Stimulated activated CD8-positive, alpha-beta memory T cell treated with anti-CD3 and anti-CD28 coated beads, Interleukin-12 subunit alpha, Interleukin-12 subunit beta, amount 100 ng/mL, for 24 hours (primary cell): ENCODE results near the gene SIRT2.

Source experiments
- DNase-seq: peaks from one replicate; pipeline ENCODE4 v3.0.0-alpha.2; 2020; ENCODE audit errors: extremely low read depth

Gene SIRT2

DNA sequence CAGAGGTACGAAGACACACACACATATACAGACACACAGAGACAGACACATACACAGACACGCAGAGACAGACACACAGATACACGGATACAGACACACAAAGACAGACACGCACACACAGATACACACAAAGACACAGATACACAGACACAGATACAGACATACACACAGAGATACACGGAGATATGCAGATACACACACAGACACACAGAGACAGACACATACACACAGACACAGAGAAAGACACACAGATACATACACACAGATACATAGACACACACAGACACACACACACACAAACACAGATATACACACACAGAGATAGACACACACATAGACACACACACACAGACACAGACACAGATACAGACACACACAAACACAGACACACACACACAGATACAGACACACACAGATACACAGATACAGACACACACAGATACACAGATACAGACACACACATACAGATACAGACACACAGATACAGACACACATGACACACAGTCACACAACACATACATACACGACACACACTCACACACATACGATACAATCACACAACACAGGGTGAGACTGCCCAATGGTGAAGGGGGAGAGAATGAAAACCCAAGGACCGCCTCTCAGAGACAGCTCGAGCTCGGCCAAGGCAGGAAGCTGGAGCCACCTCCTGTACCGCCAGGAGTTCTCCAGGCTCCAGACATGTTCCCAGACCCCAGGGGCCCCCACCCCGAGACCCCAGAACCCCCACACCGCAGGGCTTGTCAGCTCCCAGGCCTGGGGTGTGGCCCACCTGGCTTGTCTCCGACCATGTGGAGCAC lies 21.4 kb upstream of the SIRT2 start:
- DNase-seq, result no peak

DNA sequence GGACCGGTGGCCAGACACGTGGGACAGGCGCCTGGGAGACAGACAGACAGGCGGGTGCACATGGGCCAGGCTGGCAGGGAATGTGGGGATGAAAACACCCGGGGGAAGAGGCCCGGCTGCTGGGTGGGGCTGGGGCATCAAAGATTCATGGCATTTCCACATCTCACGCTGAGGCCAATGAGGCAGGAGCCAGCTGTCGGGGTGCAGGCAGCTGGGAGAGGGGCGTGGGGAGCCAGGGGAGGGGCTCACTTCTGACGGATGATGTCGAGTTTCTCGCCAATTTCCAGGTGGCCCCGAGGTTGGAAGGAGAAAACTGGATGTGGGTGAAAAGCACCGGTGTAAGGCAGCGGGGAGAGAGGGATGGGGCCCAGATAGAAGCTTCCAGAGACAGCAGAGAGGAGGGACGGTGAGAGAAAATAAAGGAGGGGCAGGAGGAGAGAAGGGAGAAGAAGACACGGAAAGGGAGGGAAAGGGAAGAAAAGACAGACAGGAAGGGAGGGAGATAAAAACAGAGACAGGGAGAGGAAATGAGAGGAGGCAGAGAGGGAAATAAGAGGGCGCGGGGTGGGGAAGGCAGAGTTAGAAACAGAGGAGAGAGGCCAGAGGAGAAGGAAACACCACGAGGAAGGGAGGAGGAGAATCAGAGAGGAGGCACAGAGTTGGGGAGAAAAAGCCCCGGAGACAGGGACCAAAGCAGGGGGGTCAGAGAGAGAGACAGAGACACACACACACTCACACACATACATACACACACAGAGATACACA lies 20.6 kb upstream of the SIRT2 start:
- DNase-seq, result no peak

DNA sequence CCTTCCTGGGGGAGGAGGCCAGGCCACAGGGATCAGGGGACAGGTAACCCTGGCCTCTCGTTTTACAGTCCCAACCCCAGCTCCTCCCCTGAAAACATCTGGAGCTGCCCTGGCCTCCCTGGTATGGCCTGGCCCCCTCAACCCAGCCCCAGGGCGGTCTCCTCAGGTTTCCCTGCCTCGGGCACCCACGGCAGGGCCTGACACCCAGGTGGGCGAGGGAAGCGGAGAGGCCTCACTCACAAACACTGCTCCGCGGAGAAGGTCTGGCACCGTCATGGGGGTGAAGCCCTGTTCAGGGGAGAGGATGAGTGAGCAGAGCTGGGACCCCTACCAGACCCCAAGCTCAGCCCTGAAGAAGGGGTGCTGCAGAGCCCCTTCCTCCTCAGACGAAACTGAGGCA lies 19.1 kb upstream of the SIRT2 start:
- no peak for DNase-seq

DNA sequence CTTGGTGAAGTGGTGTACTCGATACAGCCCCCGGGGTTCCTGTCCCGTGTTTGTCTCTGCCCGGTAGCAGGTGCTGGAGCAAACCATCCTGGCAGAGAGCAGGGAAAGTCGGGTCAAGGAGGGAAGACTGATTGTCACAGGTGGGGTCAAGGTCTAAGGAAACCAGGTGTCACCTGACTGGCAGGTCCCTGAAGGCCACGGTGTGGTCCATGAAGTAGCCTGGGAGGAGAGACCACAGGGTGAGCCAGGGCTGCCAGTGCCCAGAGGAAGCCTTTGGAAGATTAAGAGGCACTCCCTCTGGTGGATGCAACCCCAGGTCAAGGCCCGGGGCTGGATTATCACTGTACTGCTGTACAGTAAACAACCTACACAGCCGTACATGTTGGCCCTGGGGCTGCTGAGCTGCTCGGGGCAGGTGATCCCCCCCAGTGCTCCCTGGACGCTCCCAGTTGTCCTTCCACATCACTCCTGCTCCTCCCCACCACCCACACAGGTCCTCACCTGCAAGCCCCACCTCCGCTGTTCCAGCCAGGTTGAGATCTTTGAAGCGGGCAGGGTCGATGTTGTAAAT lies 18.6 kb upstream of the SIRT2 start:
- DNase-seq, result no peak

DNA sequence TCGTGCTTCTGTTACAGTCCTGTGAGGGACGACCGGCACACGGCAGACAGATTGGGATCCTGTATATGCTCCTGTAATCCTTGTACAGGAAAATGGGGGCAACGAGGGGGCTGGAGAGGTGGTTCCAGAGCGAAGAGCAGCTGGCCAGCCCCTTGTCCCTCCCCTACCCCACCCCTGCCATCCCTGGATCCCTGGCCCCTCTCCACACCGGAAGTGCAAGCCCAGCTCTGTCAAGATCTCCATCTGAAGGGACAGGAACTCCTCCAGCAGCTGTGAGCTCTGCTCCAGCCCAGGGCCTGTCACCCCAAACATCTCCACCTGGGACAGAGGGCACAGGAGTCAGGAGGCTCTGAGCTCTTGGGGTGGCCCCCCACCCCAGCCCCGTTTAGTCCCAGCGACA lies 18.1 kb upstream of the SIRT2 start:
- no peak for DNase-seq

DNA sequence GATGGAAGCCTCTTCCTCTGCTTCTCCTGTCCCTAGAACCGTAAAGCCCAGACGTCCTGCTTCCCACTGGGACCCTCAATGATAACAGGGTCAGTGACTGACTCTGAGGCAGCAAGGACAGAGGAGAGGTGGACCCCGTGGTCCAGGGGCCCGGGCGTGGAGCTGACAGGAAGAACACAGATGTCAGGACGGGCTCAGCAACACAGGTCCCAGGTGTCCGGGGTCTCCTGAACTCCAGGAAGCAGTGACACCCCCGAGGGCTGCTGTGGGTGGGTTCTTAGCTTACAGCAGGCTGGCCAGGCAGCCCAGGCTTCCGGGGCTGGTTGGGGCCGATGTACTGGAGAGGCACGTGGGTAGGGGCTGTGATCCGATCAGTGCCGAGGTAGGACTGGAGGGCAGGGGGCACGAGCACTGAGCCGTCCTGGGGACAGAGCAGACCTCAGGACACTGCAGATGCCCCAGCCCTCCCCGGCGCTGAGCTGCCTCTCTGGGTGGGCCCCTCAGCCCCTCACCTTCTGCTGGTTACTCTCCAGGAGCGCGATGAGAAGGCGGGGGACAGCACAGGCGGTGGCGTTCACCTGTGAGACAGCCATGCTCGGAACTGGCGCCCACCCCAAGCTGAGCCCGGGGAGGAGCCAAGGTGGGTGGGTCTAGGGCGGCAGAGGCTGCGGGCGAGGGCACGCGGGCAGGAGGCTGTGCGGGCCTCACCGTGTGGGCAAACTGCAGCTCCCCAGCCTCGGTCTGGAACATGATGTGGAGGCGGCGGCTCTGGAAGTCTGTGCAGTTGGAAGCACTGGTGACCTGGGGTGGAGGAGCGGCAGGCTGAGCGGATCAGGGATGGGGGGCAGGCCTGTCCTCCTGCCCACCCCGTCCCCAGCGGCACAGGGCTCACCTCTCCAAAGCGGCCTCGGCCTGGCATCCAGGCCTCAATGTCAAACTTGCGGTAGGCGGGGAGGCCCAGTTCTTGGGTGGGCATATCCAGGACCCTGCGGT lies 16.2 kb upstream of the SIRT2 start:
- no peak for DNase-seq

DNA sequence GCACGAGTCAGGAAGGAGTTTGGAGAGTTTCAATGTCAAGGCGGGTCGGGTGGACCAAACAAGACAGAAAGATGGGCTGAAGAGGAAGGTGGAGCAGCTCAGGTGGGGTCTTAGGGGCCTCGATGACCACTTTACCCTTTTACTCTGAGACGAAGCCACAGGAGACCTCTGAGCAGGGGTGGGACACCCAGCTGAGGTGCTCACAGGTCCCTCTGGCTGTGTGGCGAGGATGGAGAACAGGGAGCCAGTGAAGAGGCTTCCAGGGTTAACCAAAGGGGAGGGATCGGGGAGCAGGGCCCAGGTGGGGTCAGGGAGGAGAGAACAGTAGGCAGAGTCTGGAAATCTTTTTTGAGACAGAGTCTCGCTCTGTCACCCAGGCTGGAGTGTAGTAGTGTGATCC lies 14.5 kb upstream of the SIRT2 start:
- no peak for DNase-seq

DNA sequence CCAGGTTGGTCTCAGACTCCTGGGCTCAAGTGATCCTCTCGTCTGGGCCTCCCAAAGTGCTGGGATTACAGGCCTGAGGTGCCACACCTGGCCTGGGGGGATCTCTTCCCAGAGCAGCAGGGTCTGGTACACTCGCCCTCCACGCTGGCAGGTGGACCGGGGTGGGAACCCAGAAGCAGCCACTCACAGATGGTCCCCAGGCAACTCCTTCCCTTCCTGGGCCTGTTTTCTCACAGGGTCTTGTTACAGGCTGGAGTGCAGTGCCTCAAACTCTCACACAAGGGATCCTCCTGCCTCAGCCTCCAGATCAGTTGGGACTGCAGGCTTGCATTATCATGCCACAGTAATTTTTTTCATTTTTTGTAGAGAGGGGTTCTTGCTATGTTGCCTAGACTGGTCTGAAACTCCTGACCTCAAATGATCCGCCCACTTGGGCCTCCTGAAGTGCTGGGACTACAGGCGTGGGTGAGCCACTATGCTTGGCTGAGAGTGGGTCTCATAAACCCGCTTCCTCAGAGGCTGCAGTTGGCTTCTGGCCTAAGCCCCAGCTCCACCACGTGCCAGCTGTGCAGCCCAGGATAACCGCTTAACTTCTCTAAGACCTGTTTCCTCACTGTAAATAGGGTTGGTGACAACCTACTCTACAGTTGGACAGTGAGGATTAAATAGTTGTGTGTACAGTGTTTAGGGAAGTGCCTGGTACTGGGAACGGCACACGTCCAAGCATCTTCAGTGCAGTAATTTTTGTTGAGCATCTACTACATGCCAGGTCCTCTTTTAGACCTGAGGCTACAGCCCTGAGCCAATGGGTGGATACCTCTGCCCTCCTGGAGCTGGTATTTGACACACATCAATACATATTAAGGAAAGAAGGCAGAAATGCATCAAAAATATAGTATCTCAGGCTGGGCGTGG lies 13.4 kb upstream of the SIRT2 start:
- no peak for DNase-seq

DNA sequence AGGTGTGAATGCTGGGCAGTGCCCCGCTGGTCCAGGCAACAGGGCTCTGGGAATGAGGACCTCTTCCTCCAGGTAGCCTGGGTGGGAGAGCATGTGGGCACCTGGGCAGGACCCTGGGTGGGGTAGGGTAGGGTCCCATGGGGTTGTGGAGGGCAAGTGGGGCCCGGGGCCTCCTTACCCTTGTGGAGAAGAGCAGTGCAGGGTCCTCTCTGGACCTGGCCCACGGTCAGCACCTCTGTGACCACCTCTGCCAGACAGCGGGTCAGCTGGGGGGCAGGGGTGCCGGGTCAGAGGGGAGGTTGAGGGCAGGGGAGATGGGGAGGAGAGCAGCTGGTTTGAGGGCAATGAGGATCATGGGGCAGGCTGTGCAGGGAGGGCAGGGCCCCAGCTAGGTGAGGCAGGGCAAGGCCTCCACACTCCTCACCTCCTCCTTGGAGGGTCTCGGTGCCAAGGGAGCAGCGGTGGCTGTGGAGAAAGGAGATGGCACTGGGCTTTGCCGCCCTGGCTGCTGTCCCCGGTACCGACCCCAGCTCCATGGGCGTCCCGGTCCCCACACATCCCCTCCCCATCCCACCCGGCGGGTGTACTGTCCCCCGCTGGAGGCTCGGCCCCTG lies 12.1 kb upstream of the SIRT2 start:
- DNase-seq, result no peak

DNA sequence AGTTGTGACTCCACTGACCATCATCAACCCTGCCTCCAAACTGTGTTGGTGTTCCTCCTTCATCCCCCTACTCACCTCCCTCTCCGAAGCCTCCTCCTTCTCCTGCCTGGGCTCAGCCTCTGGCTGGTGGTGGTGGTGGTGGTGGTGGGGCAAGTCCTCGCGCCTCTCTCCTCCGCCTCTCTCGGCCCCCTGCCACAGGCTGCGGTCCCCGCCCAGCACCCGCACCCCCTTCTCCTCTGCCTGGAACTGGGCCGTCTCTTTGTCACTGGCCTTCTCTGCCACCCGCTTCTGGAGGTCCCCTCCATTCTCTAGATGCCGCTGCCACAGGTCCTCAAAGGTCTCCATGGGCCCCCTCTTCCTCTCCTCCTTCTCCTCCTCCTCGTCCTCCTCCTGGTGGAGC lies 11.1 kb upstream of the SIRT2 start:
- no peak for DNase-seq

DNA sequence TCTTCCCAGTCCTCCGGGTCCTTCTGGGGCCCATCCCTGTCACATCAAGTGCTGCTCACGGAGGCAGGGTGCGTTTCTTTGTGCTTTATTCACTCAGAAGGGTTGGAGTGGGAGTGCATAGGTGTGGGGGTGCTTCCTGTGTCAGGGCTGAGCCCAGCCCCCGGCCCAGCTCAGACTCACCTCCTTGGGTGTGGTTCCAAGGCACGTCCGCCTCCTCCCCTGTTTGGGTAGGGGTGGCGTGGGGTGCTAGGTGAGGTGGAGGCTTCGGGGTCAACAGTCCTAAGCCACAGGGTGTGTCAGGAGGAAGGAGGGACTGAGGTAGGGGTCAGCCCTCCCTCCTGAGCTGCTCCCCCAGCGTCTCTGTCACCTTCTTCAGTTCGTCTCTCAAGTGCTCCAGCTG lies 9.5 kb upstream of the SIRT2 start:
- DNase-seq, result no peak

DNA sequence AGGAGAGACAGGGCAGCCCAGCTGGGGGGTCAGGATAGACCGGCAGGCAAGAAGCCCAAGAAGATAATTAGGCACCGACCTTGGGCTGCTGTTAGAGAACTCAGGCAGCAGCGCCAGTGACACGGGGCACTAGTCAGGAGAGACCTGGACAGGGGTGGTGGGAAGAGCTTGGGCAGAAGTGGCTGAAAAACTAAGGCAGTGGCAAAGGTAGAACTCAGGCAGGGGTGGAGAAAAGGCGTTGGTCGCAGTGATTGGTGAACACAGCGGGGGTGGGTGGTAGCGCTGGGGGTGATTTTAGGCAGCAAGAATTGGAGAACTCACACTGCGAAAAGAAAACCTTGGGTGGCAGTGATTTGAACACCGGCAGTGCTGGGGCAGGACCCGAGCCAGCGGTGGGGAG lies 8.3 kb upstream of the SIRT2 start:
- no peak for DNase-seq

DNA sequence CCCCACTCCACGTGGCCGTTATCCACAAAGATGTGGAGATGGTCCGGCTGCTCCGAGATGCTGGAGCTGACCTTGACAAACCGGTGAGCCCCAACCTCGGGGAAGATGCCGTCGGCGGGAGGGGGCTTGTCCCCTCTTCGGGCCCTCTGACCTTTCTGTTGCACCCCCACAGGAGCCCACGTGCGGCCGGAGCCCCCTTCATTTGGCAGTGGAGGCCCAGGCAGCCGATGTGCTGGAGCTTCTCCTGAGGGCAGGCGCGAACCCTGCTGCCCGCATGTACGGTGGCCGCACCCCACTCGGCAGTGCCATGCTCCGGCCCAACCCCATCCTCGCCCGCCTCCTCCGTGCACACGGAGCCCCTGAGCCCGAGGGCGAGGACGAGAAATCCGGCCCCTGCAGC lies 7.8 kb upstream of the SIRT2 start:
- DNase-seq, result no peak

DNA sequence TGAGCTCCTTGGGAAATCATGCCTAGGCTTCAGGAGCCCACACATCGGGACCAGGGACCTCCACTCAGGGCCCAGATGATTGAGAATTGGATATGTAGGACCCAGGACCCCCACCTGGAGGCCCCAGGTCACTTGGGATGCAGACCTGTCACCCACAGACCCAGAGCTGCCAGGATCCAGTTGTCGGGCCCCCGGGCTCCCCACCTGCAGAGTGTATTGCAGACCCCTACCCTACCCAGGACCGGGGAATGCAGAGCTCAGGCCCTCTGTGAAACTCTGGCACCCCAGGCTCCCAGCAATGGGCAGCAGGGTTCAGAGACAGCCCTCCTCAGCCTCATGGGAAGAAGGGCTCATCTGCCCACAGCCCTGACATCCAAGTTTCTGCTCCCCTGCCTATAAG lies 6.2 kb upstream of the SIRT2 start:
- DNase-seq, result no peak

DNA sequence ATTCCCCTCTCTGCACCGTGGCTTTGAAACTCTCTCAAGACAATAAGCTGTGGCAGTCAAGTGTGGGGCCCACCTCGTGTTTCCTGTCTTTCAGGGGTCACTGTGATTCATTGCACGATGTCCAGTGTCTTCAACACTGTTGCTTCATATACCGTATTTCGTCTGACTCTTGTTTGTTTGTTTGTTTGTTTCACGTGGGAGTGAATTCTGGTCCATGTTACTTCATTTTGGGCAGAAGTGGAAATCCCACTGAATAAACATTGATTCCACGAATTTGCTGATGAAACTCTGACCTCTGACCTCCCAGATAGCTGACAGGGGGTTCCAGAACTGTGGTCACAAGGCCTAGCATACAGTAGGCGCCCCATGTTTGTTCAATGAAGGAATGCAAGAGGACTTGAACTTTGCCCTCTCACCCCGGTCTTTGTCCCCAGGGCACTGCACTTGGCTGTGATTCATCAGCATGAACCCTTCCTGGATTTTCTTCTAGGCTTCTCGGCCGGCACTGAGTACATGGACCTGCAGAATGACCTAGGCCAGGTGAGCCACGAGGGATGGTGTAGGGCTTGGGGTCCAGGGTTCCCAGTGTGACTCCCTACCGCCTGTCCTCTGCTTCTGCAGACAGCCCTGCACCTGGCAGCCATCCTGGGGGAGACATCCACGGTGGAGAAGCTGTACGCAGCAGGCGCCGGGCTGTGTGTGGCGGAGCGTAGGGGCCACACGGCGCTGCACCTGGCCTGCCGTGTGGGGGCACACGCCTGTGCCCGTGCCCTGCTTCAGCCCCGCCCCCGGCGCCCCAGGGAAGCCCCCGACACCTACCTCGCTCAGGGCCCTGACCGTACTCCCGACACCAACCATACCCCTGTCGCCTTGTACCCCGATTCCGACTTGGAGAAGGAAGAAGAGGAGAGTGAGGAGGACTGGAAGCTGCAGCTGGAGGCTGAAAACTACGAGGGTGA lies 5.4 kb upstream of the SIRT2 start:
- no peak for DNase-seq

DNA sequence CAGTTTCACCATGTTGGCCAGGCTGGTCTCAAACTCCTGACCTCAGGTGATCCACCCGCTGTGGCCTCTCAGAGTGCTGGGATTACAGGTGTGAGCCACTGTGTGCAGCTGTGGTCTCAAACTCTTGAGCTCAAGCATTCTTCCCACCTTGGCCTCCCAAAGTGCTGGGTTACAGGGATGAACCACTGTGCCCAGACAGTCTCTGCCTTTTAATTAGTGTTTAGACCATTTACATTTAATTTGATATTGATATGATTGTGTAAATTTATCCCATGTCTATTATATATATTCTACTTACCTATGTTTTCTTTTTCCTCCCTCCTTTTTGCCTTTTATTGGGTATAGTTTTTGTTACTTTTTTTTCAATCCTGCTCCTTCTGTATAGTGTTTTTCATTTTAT lies 2.3 kb upstream of the SIRT2 start:
- no peak for DNase-seq

DNA sequence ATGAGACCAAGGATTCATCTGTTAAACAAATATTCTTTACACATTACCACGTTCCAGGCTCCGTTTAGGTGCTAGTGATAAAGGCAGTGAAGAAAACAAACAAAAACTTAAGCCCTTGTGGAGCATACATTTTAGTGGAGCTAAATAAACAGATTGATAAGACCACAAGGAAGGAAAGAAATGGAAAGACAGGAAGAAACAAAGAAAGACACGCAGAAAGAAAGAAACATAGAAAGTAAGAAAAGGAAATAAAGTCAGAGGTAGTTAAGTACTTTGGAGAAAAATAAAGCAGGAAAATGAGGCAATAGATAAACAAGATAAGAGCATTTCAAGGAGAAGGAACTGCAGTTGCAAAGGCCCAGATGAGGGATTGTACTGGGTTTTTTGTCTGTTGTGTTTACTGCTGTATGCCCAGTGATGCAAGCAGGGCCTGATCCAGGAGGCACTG lies 1.3 kb upstream of the SIRT2 start:
- DNase-seq, result no peak

DNA sequence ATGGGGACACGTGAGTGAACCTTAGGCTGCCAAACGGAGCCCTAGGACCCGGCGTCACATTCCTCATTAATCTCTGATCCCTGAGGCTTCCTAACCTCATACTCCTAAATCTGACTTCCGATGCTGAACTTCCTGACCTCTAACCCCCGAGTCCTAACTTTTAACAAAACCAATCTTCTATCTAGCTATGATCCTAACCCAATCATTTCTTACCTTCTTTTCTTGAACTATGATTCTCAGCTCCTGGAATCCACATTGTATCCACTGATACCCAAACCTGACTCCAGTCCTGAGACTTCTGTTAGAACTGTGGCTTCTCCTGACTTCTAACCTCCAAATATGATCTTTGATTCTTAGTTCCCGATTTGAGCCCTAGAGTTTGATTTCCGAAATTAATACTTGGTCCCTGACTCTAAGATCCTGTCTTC lies 798 bp upstream of the SIRT2 start:
- DNase-seq, result no peak
